GM23338 (cell line): Measurements from ENCODE around the gene KIF24. TPM values are rescaled to one million over a fixed set of nuclear protein-coding genes. Genes with fewer than 3 reads are reported as not detected.

Experiments used
- ATAC-seq: fragments of 200-7000 bp; cut with Tn5 transposase; 3 replicates; pipeline ENCODE4 v1.9.1; 2020
- DNase-seq: peaks from one replicate; pipeline ENCODE4 v3.0.0-alpha.2; 2015; ENCODE audit warnings: low spot score
- H2AFZ ChIP-seq: fragments of 200-600 bp; sonication (generic); 2 replicates; pipeline ENCODE4 v1.8.0; 2016; ENCODE audit warnings: antibody characterized with exemption, mild to moderate bottlenecking, moderate library complexity
- H3F3A ChIP-seq: fragments of 200-600 bp; sonication (generic); replicated peaks from 2 replicates; pipeline ENCODE4 v1.8.0; 2017; ENCODE audit warnings: antibody characterized with exemption, mixed run types, low read depth
- H3K27ac ChIP-seq: fragments of 200-600 bp; sonication (generic); 2 replicates; pipeline ENCODE4 v1.6.1; 2016; ENCODE audit warnings: low read depth
- H3K27me3 ChIP-seq: fragments of 200-600 bp; sonication (generic); 2 replicates; pipeline ENCODE4 v1.8.0; 2016; ENCODE audit warnings: mild to moderate bottlenecking, mixed run types, moderate library complexity; ENCODE audit not compliant: insufficient read depth
- H3K36me3 ChIP-seq: fragments of 200-600 bp; sonication (generic); 2 replicates; pipeline ENCODE4 v1.8.0; 2016; ENCODE audit warnings: mild to moderate bottlenecking; ENCODE audit not compliant: insufficient read depth
- H3K4me1 ChIP-seq: fragments of 200-600 bp; sonication (generic); 2 replicates; pipeline ENCODE4 v1.8.0; 2016; ENCODE audit warnings: mild to moderate bottlenecking, moderate library complexity; ENCODE audit not compliant: insufficient read depth
- H3K4me2 ChIP-seq: fragments of 200-600 bp; sonication (generic); 2 replicates; pipeline ENCODE4 v1.7.1; 2017; ENCODE audit warnings: mixed run types
- H3K4me3 ChIP-seq: fragments of 200-600 bp; sonication (generic); 2 replicates; pipeline ENCODE4 v1.6.1; 2016; ENCODE audit warnings: mixed run types
- H3K79me2 ChIP-seq: fragments of 200-600 bp; sonication (generic); replicated peaks from 2 replicates; pipeline ENCODE4 v1.8.0; 2017; ENCODE audit warnings: mild to moderate bottlenecking; ENCODE audit not compliant: insufficient read depth
- H3K9me2 ChIP-seq: fragments of 200-600 bp; sonication (generic); 2 replicates; pipeline ENCODE4 v1.8.0; 2017; ENCODE audit not compliant: insufficient read depth
- H4K20me1 ChIP-seq: fragments of 200-600 bp; sonication (generic); replicated peaks from 2 replicates; pipeline ENCODE4 v1.8.0; 2017; ENCODE audit warnings: mild to moderate bottlenecking; ENCODE audit not compliant: insufficient read depth
- H3K27ac Mint-ChIP-seq: 2 replicates; pipeline ENCODE4 v1.8.0; 2020; ENCODE audit warnings: inconsistent platforms, mild to moderate bottlenecking, moderate library complexity, mixed read lengths
- H3K27me3 Mint-ChIP-seq: 3 replicates; pipeline ENCODE4 v1.8.0; 2022; ENCODE audit warnings: low read depth, mild to moderate bottlenecking, moderate library complexity, mixed read lengths, inconsistent platforms; ENCODE audit not compliant: insufficient read depth, poor library complexity
- H3K36me3 Mint-ChIP-seq: 3 replicates; pipeline ENCODE4 v1.8.0; 2021; ENCODE audit warnings: low read depth, mild to moderate bottlenecking, inconsistent platforms, moderate library complexity, mixed read lengths
- H3K4me1 Mint-ChIP-seq: 3 replicates; pipeline ENCODE4 v1.8.0; 2020; ENCODE audit warnings: mild to moderate bottlenecking, inconsistent platforms, mixed read lengths
- H3K4me3 Mint-ChIP-seq: 3 replicates; pipeline ENCODE4 v1.8.0; 2021; ENCODE audit warnings: moderate library complexity, mild to moderate bottlenecking, inconsistent platforms, mixed read lengths
- H3K9me3 Mint-ChIP-seq: 3 replicates; pipeline ENCODE4 v1.8.0; 2020; ENCODE audit warnings: moderate library complexity, mild to moderate bottlenecking, inconsistent platforms, mixed read lengths
- CREB1 ChIP-seq: fragments of 250-450 bp; sonication (Bioruptor Pico); IDR thresholded peaks from 2 replicates; pipeline ENCODE4 v1.5.0; 2020; ENCODE audit warnings: low read depth, mild to moderate bottlenecking, moderate library complexity
- EZH2 ChIP-seq: fragments of 200-600 bp; sonication (generic); IDR thresholded peaks from one replicate; pipeline ENCODE4 v1.8.0; 2017; ENCODE audit warnings: antibody characterized with exemption, mild to moderate bottlenecking, low read depth; ENCODE audit not compliant: unreplicated experiment
- EZH2phosphoT487 ChIP-seq: fragments of 200-600 bp; sonication (generic); IDR thresholded peaks from one replicate; pipeline ENCODE4 v1.8.1; 2018; ENCODE audit warnings: antibody characterized with exemption; ENCODE audit not compliant: unreplicated experiment
- JUNB ChIP-seq: IDR thresholded peaks from one replicate; pipeline ENCODE4 v1.6.1; 2016; ENCODE audit warnings: antibody characterized with exemption; ENCODE audit not compliant: unreplicated experiment
- POLR2AphosphoS5 ChIP-seq: IDR thresholded peaks from 2 replicates; pipeline ENCODE4 v1.6.1; 2016; ENCODE audit warnings: antibody characterized with exemption, low read depth
- REST ChIP-seq: IDR thresholded peaks from one replicate; pipeline ENCODE4 v1.6.1; 2018; ENCODE audit warnings: antibody characterized with exemption; ENCODE audit not compliant: unreplicated experiment
- ZNF114 ChIP-seq: fragments of 250-450 bp; sonication (Bioruptor Pico); IDR thresholded peaks from 2 replicates; pipeline ENCODE4 v1.5.0; 2020; ENCODE audit warnings: mild to moderate bottlenecking, moderate library complexity
- ZNF331 ChIP-seq: fragments of 250-450 bp; sonication (Bioruptor Pico); IDR thresholded peaks from 2 replicates; pipeline ENCODE4 v1.5.0; 2020; ENCODE audit warnings: low read depth, mild to moderate bottlenecking, moderate library complexity
- polyA plus RNA-seq: library from polyadenylated mRNA; unstranded; fragments of >200 nt; fragmentation: Nextera tagmentation; extraction: Ambion mirVana; gene quantifications from 2 replicates; pipeline ENCODE4 v1.2.1, GENCODE V29; 2016
- total RNA-seq: library from RNA; depleted of rRNA; stranded (reverse); fragments of >200 nt; shearing (Covaris generic); gene quantifications from 2 replicates; pipeline ENCODE4 v1.2.3, GENCODE V29; 2014

The KIF24 gene
- total and polyA plus RNA-seq, 2 experiments from 2014 or later: 1.3 to 4.4 TPM

GRCh38 chr9:34334337-34334824 lies 5.3 kb upstream of the KIF24 start:
- DNase-seq: peak; percentile 58
- H3K36me3 Mint-ChIP-seq: peaks cover 9% of the 10 kb centered on the region; the same call in 1 of the 3 replicates
- Histone ChIP-seq H3K4me2 (peak overlapping the region; percentile 33), H3K36me3 (no peaks in the 10 kb centered on the region), H3K9me2 (no peaks in the 10 kb centered on the region), H3K79me2 (peaks cover 5% of the 10 kb centered on the region; the same call in 1 of the 2 replicates), H2AFZ (no peak overlapping the region), H3K4me1 (peaks cover 19% of the 10 kb centered on the region), H3F3A (0 out of 2 replicates have a peak, but pooled peaks cover 2% of the 10 kb centered on the region), H3K27ac (peak overlapping the region; percentile 1; the same call in 1 of the 2 replicates), H3K4me3 (peak overlapping the region; percentile 5; the same call in 1 of the 2 replicates), H3K27me3 (no peaks in the 10 kb centered on the region), H4K20me1 (no peaks in the 10 kb centered on the region; the same call in 1 of the 2 replicates)
- peaks cover 24% of the 10 kb centered on the region for H3K4me1 Mint-ChIP-seq
- TF ChIP-seq CREB1 (CRISPR knock-in tag): no peak
- TF ChIP-seq EZH2phosphoT487: no peak
- no peak for TF ChIP-seq ZNF114
- ATAC-seq: peak; percentile 15
- peak overlapping the region; percentile 49 for H3K27ac Mint-ChIP-seq
- H3K27me3 Mint-ChIP-seq: peaks cover 11% of the 10 kb centered on the region
- H3K4me3 Mint-ChIP-seq: peak overlapping the region; percentile 2; the same call in 1 of the 3 replicates
- no peaks in the 10 kb centered on the region for H3K9me3 Mint-ChIP-seq

- Mint-ChIP-seq H3K27me3 (peaks cover 15% of the 10 kb centered on the region), H3K27ac (no peak overlapping the region), H3K4me3 (no peak overlapping the region; the same call in 2 of the 3 replicates), H3K9me3 (no peaks in the 10 kb centered on the region), H3K36me3 (peaks cover 5% of the 10 kb centered on the region; the same call in 1 of the 3 replicates), H3K4me1 (peaks cover 24% of the 10 kb centered on the region)
- ATAC-seq: no peak
- no peak overlapping the region for H2AFZ ChIP-seq
- H3K79me2 ChIP-seq: peaks cover 5% of the 10 kb centered on the region; the same call in 1 of the 2 replicates
- TF ChIP-seq ZNF331 (CRISPR knock-in tag) (no peak), EZH2phosphoT487 (no peak), POLR2AphosphoS5 (no peak), REST (no peak), CREB1 (CRISPR knock-in tag) (no peak), JUNB (no peak), EZH2 (no peak)
- H3K4me1 ChIP-seq: peaks cover 19% of the 10 kb centered on the region
- H3K9me2 ChIP-seq: no peaks in the 10 kb centered on the region
- H4K20me1 ChIP-seq: no peaks in the 10 kb centered on the region; the same call in 1 of the 2 replicates
- H3K36me3 ChIP-seq: no peaks in the 10 kb centered on the region
- H3K4me3 ChIP-seq: peak overlapping the region; percentile 5; the same call in 1 of the 2 replicates
- 0 out of 2 replicates have a peak overlapping the region, but pooled peaks have one; percentile 1 for H3K27ac ChIP-seq
- peak overlapping the region; percentile 33 for H3K4me2 ChIP-seq
- DNase-seq: no peak
- H3F3A ChIP-seq: 0 out of 2 replicates have a peak, but pooled peaks cover 2% of the 10 kb centered on the region
- no peaks in the 10 kb centered on the region for H3K27me3 ChIP-seq
Observed at GRCh38 chr9:34333836-34334235, 4.8 kb upstream of the KIF24 start.
